ENCODE data around the gene TMX1.

TMX1 gene

GRCh38 chr14:51239813-51240803 is at the start of gene TMX1:
TMX1 (plus strand) TSS chr14:51240247; CDS start chr14:51240293, 46 bp downstream.
- Mint-ChIP-seq H3K27me3 (no peaks in the 10 kb centered on the region), H3K9me3 (no peaks in the 10 kb centered on the region), H3K27ac (no peak within 1 kb of the TSS), H3K36me3 (peaks cover 20% of the 10 kb centered on the region), H3K4me3 (no peak within 1 kb of the TSS), H3K4me1 (peaks cover 20% of the 10 kb centered on the region)
- CTCF ChIA-PET: interaction anchor here (1.5 kb wide), 1 partner anchor 145 kb away, joined by 5 read pairs; the partner anchor contains the start of gene TRIM9
- peak; percentile 92 for DNase-seq

GRCh38 chr14:51201890-51202289 is 38.2 kb upstream of the TMX1 start:
- Mint-ChIP-seq H3K36me3 (no peaks in the 10 kb centered on the region), H3K27me3 (peaks cover 9% of the 10 kb centered on the region), H3K4me1 (no peaks in the 10 kb centered on the region), H3K27ac (no peak overlapping the region), H3K9me3 (no peaks in the 10 kb centered on the region), H3K4me3 (no peak overlapping the region)
- CTCF ChIA-PET: no interaction called here
- DNase-seq: no peak

GRCh38 chr14:51202914-51203665 is 37.0 kb upstream of the TMX1 start:
- Mint-ChIP-seq H3K9me3 (no peaks in the 10 kb centered on the region), H3K27ac (no peak overlapping the region), H3K4me1 (no peaks in the 10 kb centered on the region), H3K4me3 (no peak overlapping the region), H3K36me3 (no peaks in the 10 kb centered on the region), H3K27me3 (peaks cover 14% of the 10 kb centered on the region)
- no peak for DNase-seq
- CTCF ChIA-PET: interaction anchor here (1.3 kb wide), 1 partner anchor 16 kb away, joined by 3 read pairs; no protein-coding TSS in a partner anchor

GRCh38 chr14:51203881-51204280 is 36.2 kb upstream of the TMX1 start:
- Mint-ChIP-seq H3K27ac (no peak overlapping the region), H3K4me1 (no peaks in the 10 kb centered on the region), H3K9me3 (no peaks in the 10 kb centered on the region), H3K4me3 (no peak overlapping the region), H3K27me3 (peaks cover 14% of the 10 kb centered on the region), H3K36me3 (no peaks in the 10 kb centered on the region)
- DNase-seq: no peak
- CTCF ChIA-PET: interaction anchor here (1.3 kb wide), 1 partner anchor 15 kb away, joined by 3 read pairs; no protein-coding TSS in a partner anchor

GRCh38 chr14:51205486-51205885 is 34.6 kb upstream of the TMX1 start:
- Mint-ChIP-seq H3K36me3 (no peaks in the 10 kb centered on the region), H3K4me1 (no peaks in the 10 kb centered on the region), H3K27ac (no peak overlapping the region), H3K4me3 (no peak overlapping the region), H3K27me3 (peaks cover 15% of the 10 kb centered on the region), H3K9me3 (no peaks in the 10 kb centered on the region)
- DNase-seq: no peak
- CTCF ChIA-PET: no interaction called here

GRCh38 chr14:51206462-51206861 is 33.6 kb upstream of the TMX1 start:
- Mint-ChIP-seq H3K27ac (no peak overlapping the region), H3K27me3 (peaks cover 19% of the 10 kb centered on the region), H3K36me3 (no peaks in the 10 kb centered on the region), H3K4me1 (no peaks in the 10 kb centered on the region), H3K4me3 (no peak overlapping the region), H3K9me3 (no peaks in the 10 kb centered on the region)
- CTCF ChIA-PET: interaction anchor here (0.6 kb wide), 1 partner anchor 153 kb away, joined by 3 read pairs; no protein-coding TSS in a partner anchor
- DNase-seq: no peak

GRCh38 chr14:51207621-51208020 is 32.4 kb upstream of the TMX1 start:
- no peak for DNase-seq
- CTCF ChIA-PET: no interaction called here

GRCh38 chr14:51208982-51209381 is 31.1 kb upstream of the TMX1 start:
- Mint-ChIP-seq H3K4me1 (no peaks in the 10 kb centered on the region), H3K9me3 (no peaks in the 10 kb centered on the region), H3K4me3 (no peak overlapping the region), H3K27me3 (peaks cover 14% of the 10 kb centered on the region), H3K27ac (no peak overlapping the region), H3K36me3 (no peaks in the 10 kb centered on the region)
- CTCF ChIA-PET: no interaction called here
- no peak for DNase-seq

More at GRCh38 chr14:51207621-51208020, 32.4 kb upstream of the TMX1 start:
- Mint-ChIP-seq H3K36me3 (no peaks in the 10 kb centered on the region), H3K4me3 (no peak overlapping the region), H3K9me3 (no peaks in the 10 kb centered on the region), H3K27me3 (peaks cover 19% of the 10 kb centered on the region), H3K4me1 (no peaks in the 10 kb centered on the region), H3K27ac (no peak overlapping the region)

GRCh38 chr14:51209457-51209856 is 30.6 kb upstream of the TMX1 start:
- no peak overlapping the region for H3K4me3 Mint-ChIP-seq
- no peak overlapping the region for H3K27ac Mint-ChIP-seq
- CTCF ChIA-PET: no interaction called here
- no peaks in the 10 kb centered on the region for H3K4me1 Mint-ChIP-seq
- H3K36me3 Mint-ChIP-seq: no peaks in the 10 kb centered on the region
- peaks cover 14% of the 10 kb centered on the region for H3K27me3 Mint-ChIP-seq
- H3K9me3 Mint-ChIP-seq: no peaks in the 10 kb centered on the region
- DNase-seq: no peak

GRCh38 chr14:51210594-51210993 is 29.5 kb upstream of the TMX1 start:
- no peaks in the 10 kb centered on the region for H3K36me3 Mint-ChIP-seq
- H3K4me3 Mint-ChIP-seq: no peak overlapping the region
- no peaks in the 10 kb centered on the region for H3K9me3 Mint-ChIP-seq
- DNase-seq: no peak
- H3K27me3 Mint-ChIP-seq: peaks cover 14% of the 10 kb centered on the region
- CTCF ChIA-PET: no interaction called here
- no peak overlapping the region for H3K27ac Mint-ChIP-seq
- H3K4me1 Mint-ChIP-seq: no peaks in the 10 kb centered on the region

- no peak overlapping the region for H3K27ac Mint-ChIP-seq
- CTCF ChIA-PET: no interaction called here
- no peak overlapping the region for H3K4me3 Mint-ChIP-seq
- H3K27me3 Mint-ChIP-seq: peaks cover 14% of the 10 kb centered on the region
- no peaks in the 10 kb centered on the region for H3K9me3 Mint-ChIP-seq
- no peak for DNase-seq
- no peaks in the 10 kb centered on the region for H3K4me1 Mint-ChIP-seq
- no peaks in the 10 kb centered on the region for H3K36me3 Mint-ChIP-seq
Observed at GRCh38 chr14:51211149-51211548, 28.9 kb upstream of the TMX1 start.

- Mint-ChIP-seq H3K36me3 (no peaks in the 10 kb centered on the region), H3K27me3 (no peaks in the 10 kb centered on the region), H3K4me1 (no peaks in the 10 kb centered on the region), H3K4me3 (no peak overlapping the region), H3K9me3 (no peaks in the 10 kb centered on the region), H3K27ac (no peak overlapping the region)
- DNase-seq: no peak
- CTCF ChIA-PET: no interaction called here
Observed at GRCh38 chr14:51216602-51217001, 23.4 kb upstream of the TMX1 start.

- DNase-seq: no peak
- Mint-ChIP-seq H3K27ac (no peak overlapping the region), H3K9me3 (peaks cover 8% of the 10 kb centered on the region), H3K4me1 (no peaks in the 10 kb centered on the region), H3K36me3 (no peaks in the 10 kb centered on the region), H3K4me3 (no peak overlapping the region), H3K27me3 (no peaks in the 10 kb centered on the region)
- CTCF ChIA-PET: interaction anchor here (0.7 to 1.6 kb wide), 4 partner anchors 16 to 266 kb away, joined by 3 to 5 read pairs (median 4); no protein-coding TSS in a partner anchor
Observed at GRCh38 chr14:51219473-51220448, 20.3 kb upstream of the TMX1 start.

All from activated naive CD4-positive, alpha-beta T cell treated with anti-CD3 and anti-CD28 coated beads, Interleukin-2, amount 10 ng/mL, durations not matched to agents 7 days and 5 days (primary cell).